Measurements from ENCODE around the gene NRF1. TPM values are rescaled to one million over a fixed set of nuclear protein-coding genes. Genes with fewer than 3 reads are reported as not detected.
"Not testable (repeated sequence)": the region's sequence is repeated elsewhere in the genome, so short reads cannot be mapped to it uniquely, and the experiment has no call there.

The NRF1 gene
- total RNA-seq, 1 experiment from 2014 or later, result 13.6 TPM

DNA sequence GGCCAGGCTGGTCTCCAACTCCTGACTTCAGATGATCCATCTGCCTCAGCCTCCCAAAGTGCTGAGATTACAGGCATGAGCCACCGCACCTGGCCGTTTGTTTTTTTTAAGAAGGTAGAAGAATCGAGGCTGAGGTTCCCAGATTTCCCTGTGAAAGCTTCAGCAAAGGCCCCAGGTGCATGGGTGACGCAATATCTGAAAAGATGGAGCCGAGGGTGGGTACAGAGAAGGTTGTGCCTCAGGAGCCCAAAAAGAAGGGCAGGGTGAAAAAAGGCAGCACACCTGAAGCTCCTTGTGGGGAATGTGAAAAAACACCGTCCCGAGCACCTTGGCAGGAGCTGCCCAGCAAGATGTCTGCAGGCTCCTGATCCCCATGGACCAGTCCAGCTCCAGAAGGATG is 35.8 kb upstream of the NRF1 start:
- ChIA-PET CTCF (no interaction called here), POLR2A (ENCODE audit: unreplicated experiment) (no interaction called here)
- TF ChIP-seq EZH2 (IDR thresholded peaks at IDR 0.05; ENCODE audit: low read length, unreplicated experiment) (no peak), EZH2phosphoT487 (IDR thresholded peaks at IDR 0.05; ENCODE audit: borderline replicate concordance, low read length) (no peak), CTCF (conservative IDR thresholded peaks at IDR 0.05; ENCODE audit: low read depth, low read length) (no peak)
- Histone ChIP-seq H2AFZ (ENCODE audit: low read length) (no peak overlapping the region), H3K27me3 (ENCODE audit: low read length) (no peaks in the 10 kb centered on the region), H3K4me3 (ENCODE audit: low read length) (no peak overlapping the region), H3K4me2 (ENCODE audit: low read length) (no peak overlapping the region), H3K9ac (ENCODE audit: low read length) (no peak overlapping the region), H3K79me2 (ENCODE audit: low read length) (no peaks in the 10 kb centered on the region), H3K9me2 (replicated peaks; ENCODE audit: low read length) (no peaks in the 10 kb centered on the region), H3F3A (ENCODE audit: low read length, unreplicated experiment) (no peaks in the 10 kb centered on the region), H3K36me3 (ENCODE audit: low read depth, low read length) (no peaks in the 10 kb centered on the region; the same call in 1 of the 2 replicates), H3K27ac (ENCODE audit: low read length) (no peak overlapping the region), H3K4me1 (ENCODE audit: insufficient read depth, low read length) (peaks cover 8% of the 10 kb centered on the region), H3K9me3 (ENCODE audit: low read length) (no peaks in the 10 kb centered on the region), H4K20me1 (ENCODE audit: low read length) (no peaks in the 10 kb centered on the region)
- DNase-seq (no peak), ATAC-seq (no peak)
- BruUV-seq (replicated peaks), result no TSS peak
- intact Hi-C loops (cut with micrococcal nuclease), result no loop called here

GRCh38 chr7:129576138-129576537 is 35.4 kb upstream of the NRF1 start:
- H2AFZ ChIP-seq (ENCODE audit: low read length), result no peak overlapping the region
- H3K27me3 ChIP-seq (ENCODE audit: low read length), result no peaks in the 10 kb centered on the region
- DNase-seq (no peak), ATAC-seq (no peak)
- H3K9me3 ChIP-seq (ENCODE audit: low read length), result no peaks in the 10 kb centered on the region
- ChIA-PET POLR2A (ENCODE audit: unreplicated experiment) (no interaction called here), CTCF (interaction anchor here (0.6 kb wide), 1 partner anchor 13 kb away, joined by 3 read pairs; no protein-coding TSS in a partner anchor)
- intact Hi-C loops (cut with micrococcal nuclease), result no loop called here
- no peaks in the 10 kb centered on the region for H3K79me2 ChIP-seq (ENCODE audit: low read length)
- no peak overlapping the region for H3K9ac ChIP-seq (ENCODE audit: low read length)
- no peak for TF ChIP-seq CTCF (conservative IDR thresholded peaks at IDR 0.05; ENCODE audit: low read depth, low read length)
- no peaks in the 10 kb centered on the region for H3K9me2 ChIP-seq (replicated peaks; ENCODE audit: low read length)
- H3K4me3 ChIP-seq (ENCODE audit: low read length), result no peak overlapping the region
- no peak overlapping the region for H3K4me2 ChIP-seq (ENCODE audit: low read length)
- no peaks in the 10 kb centered on the region; the same call in 1 of the 2 replicates for H3K36me3 ChIP-seq (ENCODE audit: low read depth, low read length)
- no peaks in the 10 kb centered on the region for H4K20me1 ChIP-seq (ENCODE audit: low read length)
- H3F3A ChIP-seq (ENCODE audit: low read length, unreplicated experiment), result no peaks in the 10 kb centered on the region
- BruUV-seq (replicated peaks), result no TSS peak
- H3K4me1 ChIP-seq (ENCODE audit: insufficient read depth, low read length), result peaks cover 8% of the 10 kb centered on the region
- H3K27ac ChIP-seq (ENCODE audit: low read length), result no peak overlapping the region

DNA sequence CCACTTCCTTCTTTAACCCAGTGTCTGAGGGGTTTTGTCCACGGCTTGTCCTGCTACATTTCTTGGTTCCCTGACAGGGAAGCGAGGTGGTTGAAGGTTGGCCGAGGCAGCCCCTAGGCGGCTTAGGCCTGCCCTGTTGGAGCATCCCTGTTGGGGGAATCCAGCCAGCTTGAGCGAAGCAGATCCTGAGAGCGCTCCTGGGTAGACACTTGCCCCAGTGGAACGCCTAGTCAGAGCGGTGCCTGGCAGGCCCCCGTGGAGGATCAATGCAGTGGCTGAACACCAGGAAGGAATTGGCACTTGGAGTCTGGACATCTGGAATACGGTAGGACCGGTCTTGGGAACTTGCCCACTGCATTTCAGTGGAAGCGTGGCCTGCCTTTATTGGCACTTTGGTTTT is 32.7 kb upstream of the NRF1 start:
- no peaks in the 10 kb centered on the region for H3K9me2 ChIP-seq (replicated peaks; ENCODE audit: low read length)
- no peaks in the 10 kb centered on the region for H4K20me1 ChIP-seq (ENCODE audit: low read length)
- H3K36me3 ChIP-seq (ENCODE audit: low read depth, low read length), result no peaks in the 10 kb centered on the region; the same call in 1 of the 2 replicates
- peaks cover 8% of the 10 kb centered on the region for H3K4me1 ChIP-seq (ENCODE audit: insufficient read depth, low read length)
- POLR2A ChIA-PET (ENCODE audit: unreplicated experiment), result no interaction called here
- no peaks in the 10 kb centered on the region for H3F3A ChIP-seq (ENCODE audit: low read length, unreplicated experiment)
- CTCF ChIA-PET, result no interaction called here
- TF ChIP-seq CTCF (conservative IDR thresholded peaks at IDR 0.05; ENCODE audit: low read depth, low read length) (no peak), EZH2 (IDR thresholded peaks at IDR 0.05; ENCODE audit: low read length, unreplicated experiment) (no peak), EZH2phosphoT487 (IDR thresholded peaks at IDR 0.05; ENCODE audit: borderline replicate concordance, low read length) (no peak)
- H3K9me3 ChIP-seq (ENCODE audit: low read length), result no peaks in the 10 kb centered on the region
- BruUV-seq (replicated peaks), result no TSS peak
- H3K4me2 ChIP-seq (ENCODE audit: low read length), result no peak overlapping the region
- no peak overlapping the region for H3K9ac ChIP-seq (ENCODE audit: low read length)
- no peak overlapping the region for H2AFZ ChIP-seq (ENCODE audit: low read length)
- ATAC-seq (no peak), DNase-seq (no peak)
- H3K27me3 ChIP-seq (ENCODE audit: low read length), result no peaks in the 10 kb centered on the region
- no peak overlapping the region for H3K27ac ChIP-seq (ENCODE audit: low read length)
- H3K4me3 ChIP-seq (ENCODE audit: low read length), result no peak overlapping the region
- no peaks in the 10 kb centered on the region for H3K79me2 ChIP-seq (ENCODE audit: low read length)
- intact Hi-C loops (cut with micrococcal nuclease), result no loop called here

DNA sequence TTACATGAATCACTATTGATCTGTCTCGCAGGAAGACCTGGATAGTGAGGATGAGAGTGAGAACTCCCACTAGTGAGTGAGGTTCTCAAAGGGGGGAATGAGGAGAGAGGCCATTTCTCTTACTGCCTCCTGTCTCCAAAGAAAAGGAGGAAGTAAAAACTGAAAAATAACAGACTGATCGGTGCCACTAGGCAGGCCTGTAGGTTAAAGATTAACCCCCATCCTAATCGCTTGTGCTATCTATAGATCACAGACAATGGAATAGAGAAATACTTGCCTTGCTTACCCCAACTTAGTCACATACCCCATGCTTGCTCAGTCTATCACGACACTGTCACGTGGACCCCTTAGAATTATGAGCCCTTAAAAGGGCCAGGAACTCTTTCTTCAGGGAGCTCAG is 25.3 kb upstream of the NRF1 start:
- H3K27ac ChIP-seq (ENCODE audit: low read length); H3K9ac ChIP-seq (ENCODE audit: low read length); H2AFZ ChIP-seq (ENCODE audit: low read length); H4K20me1 ChIP-seq (ENCODE audit: low read length); H3K27me3 ChIP-seq (ENCODE audit: low read length); DNase-seq; ATAC-seq; H3K4me1 ChIP-seq (ENCODE audit: insufficient read depth, low read length); BruUV-seq (replicated peaks); H3K9me3 ChIP-seq (ENCODE audit: low read length); H3F3A ChIP-seq (ENCODE audit: low read length, unreplicated experiment); CTCF ChIA-PET; H3K4me3 ChIP-seq (ENCODE audit: low read length); H3K9me2 ChIP-seq (replicated peaks; ENCODE audit: low read length); intact Hi-C loops (cut with micrococcal nuclease); POLR2A ChIA-PET (ENCODE audit: unreplicated experiment); H3K4me2 ChIP-seq (ENCODE audit: low read length); H3K79me2 ChIP-seq (ENCODE audit: low read length); H3K36me3 ChIP-seq (ENCODE audit: low read depth, low read length): not testable (repeated sequence)
